Smooth muscle cell (in vitro differentiated cells): ENCODE results near the gene GRID1. TPM values are rescaled to one million over a fixed set of nuclear protein-coding genes. Genes with fewer than 3 reads are reported as not detected.

Source experiments
- DNase-seq: peaks from one replicate; lab custom pipeline; 2025; ENCODE audit not compliant: unreplicated experiment; lab: John Stamatoyannopoulos, UW
- H2AFZ ChIP-seq: fragments of 200-600 bp; sonication (generic); 2 replicates; pipeline ENCODE4 v1.6.0; 2016; ENCODE audit warnings: antibody characterized with exemption, low read depth, mild to moderate bottlenecking
- H3F3A ChIP-seq: fragments of 200-600 bp; sonication (generic); 2 replicates; pipeline ENCODE4 v1.6.0; 2017; ENCODE audit warnings: antibody characterized with exemption, low read depth
- H3K27ac ChIP-seq: fragments of 200-600 bp; sonication (generic); 2 replicates; pipeline ENCODE4 v1.5.1; 2016; ENCODE audit warnings: low read depth, mild to moderate bottlenecking
- H3K27me3 ChIP-seq: fragments of 200-600 bp; sonication (generic); 2 replicates; pipeline ENCODE4 v1.6.1; 2016; ENCODE audit warnings: low read depth, mild to moderate bottlenecking
- H3K36me3 ChIP-seq: fragments of 200-600 bp; sonication (generic); 2 replicates; pipeline ENCODE4 v1.5.1; 2016; ENCODE audit warnings: low read depth
- H3K4me1 ChIP-seq: fragments of 200-600 bp; sonication (generic); 2 replicates; pipeline ENCODE4 v1.5.1; 2016; ENCODE audit warnings: low read depth
- H3K4me2 ChIP-seq: fragments of 200-600 bp; sonication (generic); 2 replicates; pipeline ENCODE4 v1.6.0; 2016; ENCODE audit warnings: mild to moderate bottlenecking
- H3K4me3 ChIP-seq: fragments of 200-600 bp; sonication (generic); 2 replicates; pipeline ENCODE4 v1.5.1; 2016; ENCODE audit warnings: mild to moderate bottlenecking
- H3K79me2 ChIP-seq: fragments of 200-600 bp; sonication (generic); 2 replicates; pipeline ENCODE4 v1.6.0; 2016; ENCODE audit warnings: low read depth, mild to moderate bottlenecking
- H3K9ac ChIP-seq: fragments of 200-600 bp; sonication (generic); 2 replicates; pipeline ENCODE4 v1.6.0; 2016; ENCODE audit warnings: low read depth
- H3K9me3 ChIP-seq: fragments of 200-600 bp; sonication (generic); replicated peaks from 2 replicates; pipeline ENCODE4 v1.5.1; 2016; ENCODE audit warnings: low read depth
- H4K20me1 ChIP-seq: fragments of 200-600 bp; sonication (generic); 2 replicates; pipeline ENCODE4 v1.6.0; 2016; ENCODE audit warnings: low read depth
- CTCF ChIP-seq: fragments of 200-600 bp; sonication (generic); IDR thresholded peaks from 2 replicates; pipeline ENCODE4 v1.5.1; 2017; ENCODE audit warnings: borderline replicate concordance, mild to moderate bottlenecking, antibody characterized with exemption; ENCODE audit not compliant: insufficient read depth, poor library complexity, severe bottlenecking
- WGBS: methylation state at CpG from one replicate; pipeline ENCODE4 v1.1.7; 2016; ENCODE audit warnings: low lambda C conversion rate; 5-methylcytosine and 5-hydroxymethylcytosine counted together
- polyA plus RNA-seq: library from polyadenylated mRNA; unstranded; fragments of >200 nt; fragmentation: Nextera tagmentation; extraction: Ambion mirVana; gene quantifications from 2 replicates; pipeline ENCODE4 v1.2.1, GENCODE V29; 2016
- total RNA-seq: library from RNA; depleted of rRNA; stranded (reverse); fragments of >200 nt; gene quantifications from 2 replicates; pipeline ENCODE4 v1.2.3, GENCODE V29; 2014

The GRID1 gene
- total and polyA plus RNA-seq, 2 experiments from 2014 or later: 4.4 to 7.4 TPM

GRCh38 chr10:85858776-85859515 is 507.6 kb downstream of the GRID1 start:
- Histone ChIP-seq H4K20me1 (no peaks in the 10 kb centered on the region), H3K9me3 (no peaks in the 10 kb centered on the region), H3K4me2 (no peak overlapping the region), H2AFZ (no peak overlapping the region), H3K4me1 (peaks cover 11% of the 10 kb centered on the region), H3K27me3 (no peaks in the 10 kb centered on the region), H3K36me3 (no peaks in the 10 kb centered on the region), H3K27ac (peak overlapping the region; percentile 56), H3K4me3 (no peak overlapping the region), H3K79me2 (no peaks in the 10 kb centered on the region), H3F3A (no peaks in the 10 kb centered on the region), H3K9ac (no peak overlapping the region)
- WGBS: 91% methylated on average over 3 of the region's 3 CpGs
- DNase-seq: no peak
- TF ChIP-seq CTCF: no peak

- Histone ChIP-seq H2AFZ (no peak overlapping the region), H3K9me3 (no peaks in the 10 kb centered on the region), H3K4me3 (no peak overlapping the region), H3K4me2 (no peak overlapping the region), H3K36me3 (no peaks in the 10 kb centered on the region), H4K20me1 (no peaks in the 10 kb centered on the region), H3K9ac (no peak overlapping the region), H3K27me3 (no peaks in the 10 kb centered on the region), H3K4me1 (peaks cover 2% of the 10 kb centered on the region), H3K79me2 (no peaks in the 10 kb centered on the region), H3K27ac (no peak overlapping the region), H3F3A (no peaks in the 10 kb centered on the region)
- TF ChIP-seq CTCF: no peak
- WGBS: 96% methylated on average over 3 of the region's 3 CpGs
- DNase-seq: no peak
Observed at GRCh38 chr10:85857791-85858190, 508.8 kb downstream of the GRID1 start.

GRCh38 chr10:85857305-85857704 is 509.3 kb downstream of the GRID1 start:
- no peak for TF ChIP-seq CTCF
- WGBS: 96% methylated on average over 8 of the region's 9 CpGs

GRCh38 chr10:85851934-85852333 is 514.7 kb downstream of the GRID1 start:
- Histone ChIP-seq H2AFZ (no peak overlapping the region), H4K20me1 (no peaks in the 10 kb centered on the region)
- WGBS: 21% methylated on average over 6 of the region's 6 CpGs

More at GRCh38 chr10:85857305-85857704, 509.3 kb downstream of the GRID1 start:
- Histone ChIP-seq H3K9me3 (no peaks in the 10 kb centered on the region), H3K4me2 (no peak overlapping the region), H3K9ac (no peak overlapping the region), H4K20me1 (no peaks in the 10 kb centered on the region), H3K27me3 (no peaks in the 10 kb centered on the region), H3F3A (peaks cover under 1% of the 10 kb centered on the region), H3K4me1 (peaks cover 3% of the 10 kb centered on the region), H3K79me2 (no peaks in the 10 kb centered on the region), H3K27ac (no peak overlapping the region), H3K4me3 (no peak overlapping the region), H3K36me3 (no peaks in the 10 kb centered on the region), H2AFZ (no peak overlapping the region)
- DNase-seq: no peak

More at GRCh38 chr10:85851934-85852333, 514.7 kb downstream of the GRID1 start:
- Histone ChIP-seq H3K27ac (peak overlapping the region; percentile 94), H3K4me1 (peaks cover 21% of the 10 kb centered on the region), H3K9me3 (no peaks in the 10 kb centered on the region), H3K9ac (peak overlapping the region; percentile 56), H3K4me2 (peak overlapping the region; percentile 64), H3K79me2 (no peaks in the 10 kb centered on the region), H3F3A (peaks cover 25% of the 10 kb centered on the region), H3K27me3 (no peaks in the 10 kb centered on the region), H3K36me3 (no peaks in the 10 kb centered on the region), H3K4me3 (no peak overlapping the region)
- no peak for DNase-seq
- TF ChIP-seq CTCF: no peak
